Activated CD4-positive, CD25-positive, alpha-beta regulatory T cell treated with anti-CD3 and anti-CD28 coated beads, Interleukin-2, amount 50 U/mL, for 72 hours (primary cell): Measurements from ENCODE around the gene RB1.
"Not testable (repeated sequence)": the region's sequence is repeated elsewhere in the genome, so short reads cannot be mapped to it uniquely, and the experiment has no call there.

Source experiments
- DNase-seq: peaks from one replicate; pipeline ENCODE4 v3.0.0; 2021

The RB1 gene

DNA sequence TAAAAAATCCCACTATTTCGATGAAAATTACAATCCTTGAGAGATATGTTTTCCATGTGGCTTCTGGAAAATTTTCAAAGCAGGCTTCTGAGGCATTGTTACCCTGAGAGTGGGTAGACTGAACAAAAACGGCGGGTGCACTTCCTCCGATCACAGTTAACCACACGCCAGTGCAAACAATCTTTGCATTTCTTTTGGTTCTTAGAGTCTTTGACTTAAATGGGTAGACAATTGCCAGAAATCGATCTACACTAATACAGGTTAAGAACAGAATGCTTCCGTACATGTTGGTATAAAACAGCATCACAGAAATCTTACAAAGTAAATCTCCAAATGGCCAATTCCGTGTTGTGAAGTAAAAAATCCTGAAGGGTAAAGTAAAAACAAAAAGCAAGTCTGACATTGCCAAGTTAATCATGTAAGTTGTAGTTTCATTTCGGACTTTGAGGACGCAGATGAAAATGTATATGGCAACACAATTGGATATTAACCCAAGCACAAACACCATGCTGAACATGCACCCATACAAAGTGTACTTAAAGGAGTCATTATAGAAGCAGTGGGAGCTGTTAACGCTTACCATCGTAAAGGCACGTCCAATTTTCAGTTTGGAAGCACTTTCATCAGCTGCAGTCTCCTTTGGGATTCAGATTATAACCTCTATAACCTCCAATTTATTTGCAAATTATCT is 108.4 kb downstream of the RB1 start:
- DNase-seq, result no peak

DNA sequence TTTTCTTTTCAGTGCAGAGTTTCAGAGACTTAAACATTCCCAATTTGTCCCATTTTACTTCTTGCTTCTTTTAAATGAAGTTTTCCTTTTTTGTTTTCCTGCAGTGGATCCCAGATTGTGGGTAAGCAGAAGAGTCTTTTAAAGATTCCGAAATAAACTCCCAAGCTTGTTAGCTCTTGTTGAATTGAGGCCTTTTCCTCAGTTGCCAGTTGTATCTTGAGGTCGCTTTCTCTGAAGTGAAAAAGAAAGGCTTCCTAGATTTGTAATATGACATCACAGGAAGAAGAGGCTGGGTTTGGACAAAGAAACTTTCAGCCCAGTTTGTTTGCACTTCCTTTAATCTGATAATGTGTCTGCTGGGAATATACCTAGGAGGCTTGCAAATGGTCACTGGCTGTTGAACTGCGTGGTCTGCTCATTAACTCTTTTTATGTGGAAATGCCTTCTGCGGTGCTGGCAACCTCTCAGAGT is 109.4 kb downstream of the RB1 start, which contains the start of gene LPAR6:
TSS of gene LPAR6 (minus strand) at position 233 of the 471 bp plus-strand sequence. CDS start 690 bp downstream, outside the sequence.
- DNase-seq, result no peak

DNA sequence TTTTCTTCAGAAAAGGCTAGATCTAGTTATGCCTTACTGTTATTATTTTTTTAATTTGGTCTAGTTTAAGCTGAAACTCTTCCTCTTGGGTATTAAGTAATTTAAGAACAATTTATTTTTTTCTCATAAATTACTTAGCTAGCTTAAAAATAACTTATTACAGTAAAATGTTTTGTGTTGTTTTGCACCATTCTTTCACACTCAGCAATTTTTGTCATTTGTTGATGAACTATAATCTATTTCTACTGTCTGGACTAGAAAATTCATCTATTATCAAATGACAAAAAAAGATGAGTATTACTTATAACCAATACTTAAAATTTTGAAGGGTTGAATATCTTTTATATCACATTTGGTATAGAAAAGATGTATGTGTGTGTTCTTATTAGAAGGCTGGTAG is 111.0 kb downstream of the RB1 start:
- DNase-seq, result no peak

DNA sequence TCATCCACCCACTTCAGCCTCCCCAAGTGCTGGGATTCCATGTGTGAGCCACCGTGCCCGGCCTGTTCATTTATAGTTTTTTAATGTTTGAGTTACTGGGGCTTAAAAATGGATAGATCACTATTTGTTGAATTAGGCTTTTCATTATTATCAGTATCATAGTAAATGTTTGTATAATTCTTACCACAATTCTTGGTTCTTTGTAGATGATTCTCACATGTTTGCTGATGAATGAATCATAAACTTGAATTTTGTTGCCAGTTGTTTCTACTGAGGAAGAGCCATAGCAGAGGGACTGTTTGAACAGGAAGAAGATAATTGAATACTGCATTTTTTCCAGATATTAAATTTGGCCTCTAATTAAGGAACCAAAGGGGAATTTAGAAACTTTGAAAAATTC is 112.0 kb downstream of the RB1 start:
- no peak for DNase-seq

DNA sequence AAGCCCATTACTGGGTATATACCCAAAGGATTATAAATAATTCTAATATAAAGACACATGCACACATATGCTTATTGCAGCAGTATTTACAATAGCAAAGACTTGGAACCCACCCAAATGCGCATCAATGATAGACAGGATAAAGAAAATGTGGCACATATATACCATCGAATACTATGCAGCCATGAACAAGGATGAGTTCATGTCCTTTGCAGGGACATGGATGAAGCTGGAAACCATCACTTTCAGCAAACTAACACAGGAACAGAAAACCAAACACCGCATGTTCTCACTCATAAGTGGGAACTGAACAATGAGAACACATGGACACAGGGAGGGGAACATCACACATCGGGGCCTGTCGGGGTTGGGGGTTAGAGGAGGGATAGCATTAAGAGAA is 118.5 kb downstream of the RB1 start:
- DNase-seq, result not testable (repeated sequence)

DNA sequence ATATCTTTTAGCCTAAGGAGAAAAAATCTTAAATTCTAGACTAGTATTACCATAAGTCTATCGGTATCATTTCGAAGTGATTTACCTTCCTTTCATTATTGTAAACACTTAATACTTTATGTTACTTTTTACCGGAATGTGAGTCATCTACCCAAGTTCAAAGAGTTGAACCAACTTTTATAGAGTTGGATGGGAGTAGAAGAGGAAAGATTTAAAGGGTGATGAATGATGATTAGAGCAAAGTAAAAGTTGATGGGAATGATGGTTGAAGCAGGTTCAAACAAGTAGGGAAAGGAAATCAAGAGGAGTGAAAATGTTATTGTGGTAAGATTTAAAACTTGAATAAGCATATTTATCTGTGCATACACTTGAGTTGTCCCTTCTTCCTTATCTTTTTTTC is 120.7 kb downstream of the RB1 start:
- no peak for DNase-seq

DNA sequence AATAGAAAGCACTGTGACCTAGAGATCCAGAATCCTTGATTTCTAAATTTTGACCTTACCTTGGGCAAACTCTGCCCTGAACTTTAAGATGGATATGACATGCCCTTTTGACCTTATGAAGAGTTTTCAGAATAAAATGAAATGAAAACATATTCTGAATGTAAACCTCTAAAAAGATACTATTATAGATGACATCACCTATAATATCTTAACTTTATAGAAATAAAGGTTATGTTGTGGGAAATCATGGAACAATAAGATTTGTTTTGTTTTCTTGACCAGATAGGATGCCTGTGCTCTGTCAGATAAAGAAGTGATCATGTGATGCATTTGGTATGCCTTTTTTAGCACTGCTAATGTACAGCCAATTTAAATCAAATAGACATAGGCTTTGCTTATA is 122.5 kb downstream of the RB1 start:
- DNase-seq, result no peak

DNA sequence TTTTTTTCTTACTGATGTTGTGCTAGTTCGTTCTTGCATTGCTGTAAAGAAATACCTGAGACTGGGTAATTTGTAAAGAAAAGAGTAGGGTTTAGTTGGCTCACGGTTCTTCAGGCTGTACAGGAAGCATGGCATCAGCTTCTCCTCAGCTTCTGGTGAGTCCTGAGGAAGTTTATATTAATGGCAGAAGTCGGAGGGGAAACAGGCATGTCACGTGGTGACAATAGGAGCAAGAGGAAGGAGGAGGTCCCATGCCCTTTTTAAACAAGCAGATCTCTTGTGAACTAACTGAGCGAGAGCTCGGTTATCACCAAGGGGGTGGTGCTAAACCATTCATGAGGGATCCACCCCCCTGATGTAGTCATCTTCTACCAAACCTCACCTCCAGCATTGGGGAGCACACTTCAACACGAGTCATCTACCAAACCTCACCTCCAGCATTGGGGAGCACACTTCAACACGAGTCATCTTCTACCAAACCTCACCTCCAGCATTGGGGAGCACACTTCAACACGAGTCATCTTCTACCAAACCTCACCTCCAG is 123.3 kb downstream of the RB1 start:
- not testable (repeated sequence) for DNase-seq

DNA sequence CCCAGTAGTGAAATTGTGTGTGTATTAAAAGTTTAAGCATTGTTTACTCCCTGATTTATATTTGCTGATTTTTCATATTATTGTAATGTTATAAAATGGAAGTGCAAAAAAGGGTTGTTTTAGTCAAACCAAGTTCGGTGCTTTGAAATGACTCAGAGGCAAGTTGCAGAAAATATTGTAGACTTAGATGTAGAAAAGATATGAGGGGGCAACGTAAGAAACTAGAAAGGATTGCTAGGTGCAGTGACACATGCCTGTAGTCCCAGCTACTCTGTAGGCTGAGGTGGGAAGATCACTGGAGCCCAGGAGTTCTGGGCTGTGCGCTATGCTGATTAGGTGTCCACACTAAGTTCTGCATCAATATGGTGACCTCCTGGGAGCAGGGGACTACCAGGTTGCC is 125.5 kb downstream of the RB1 start:
- DNase-seq, result no peak

DNA sequence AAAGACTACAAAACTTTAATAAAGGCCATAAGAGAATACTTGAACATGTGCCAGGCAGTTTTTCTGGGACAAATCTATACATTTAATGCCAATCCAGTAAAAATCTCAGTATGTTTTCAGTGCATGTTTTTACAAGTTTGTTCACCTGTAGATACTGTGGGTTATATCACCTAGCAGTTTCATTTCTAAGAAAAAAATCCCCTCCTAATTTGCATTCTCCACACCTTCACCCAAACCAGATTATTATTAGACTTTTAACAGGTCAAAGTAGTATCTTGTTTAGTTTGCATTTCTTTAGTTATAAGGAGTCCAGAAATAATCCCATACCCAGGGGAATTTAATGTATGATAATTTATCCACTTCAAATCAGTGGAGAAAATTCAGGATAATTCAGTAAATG is 126.3 kb downstream of the RB1 start:
- DNase-seq, result no peak

DNA sequence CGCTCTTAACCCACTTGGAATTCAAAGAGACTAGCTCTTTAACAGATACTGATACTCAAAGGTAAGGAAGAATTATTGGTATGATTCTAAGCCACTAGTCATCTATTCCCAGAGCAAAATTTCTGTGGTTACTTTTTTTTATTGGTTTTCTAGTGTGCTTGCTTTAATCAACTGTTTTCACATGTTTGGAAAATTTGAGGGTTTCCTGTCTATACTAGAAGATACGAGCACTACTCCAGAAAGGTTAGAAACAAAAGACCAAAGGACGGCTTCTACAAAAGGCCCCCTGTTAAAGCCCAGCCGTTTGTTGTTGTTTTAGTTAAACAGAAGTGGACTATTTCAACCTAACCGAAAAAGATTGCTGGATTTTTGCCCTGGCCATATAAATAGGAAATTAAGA is 127.9 kb downstream of the RB1 start:
- DNase-seq, result no peak

DNA sequence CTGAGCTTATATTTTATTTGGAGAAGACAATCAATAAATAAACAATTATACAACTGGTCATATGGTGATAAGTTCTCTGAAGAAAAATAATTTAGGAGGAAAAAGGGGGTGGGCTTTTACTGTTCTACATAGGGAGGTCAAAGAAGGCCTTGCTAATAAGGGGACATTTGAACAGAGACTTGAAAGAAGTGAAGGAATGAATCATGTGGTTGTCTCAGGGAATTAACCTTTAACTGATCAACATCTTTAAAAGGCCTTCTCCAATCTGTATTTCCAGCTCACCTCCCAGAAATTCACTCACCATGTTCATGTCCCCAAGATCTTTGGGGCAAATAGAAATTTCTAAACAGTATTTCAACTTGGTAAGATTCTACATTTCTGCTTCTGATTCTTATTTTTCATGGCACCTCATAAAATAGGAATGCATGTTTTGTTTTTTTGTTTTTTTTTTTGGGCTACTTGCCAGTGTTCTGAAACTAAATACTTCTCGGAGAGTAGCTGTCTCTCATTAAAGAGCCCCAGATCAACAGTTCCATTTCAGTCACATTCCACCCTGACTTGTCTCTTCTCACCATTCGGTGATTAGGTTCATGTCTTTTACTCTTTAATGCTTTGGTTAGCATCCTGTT is 128.6 kb downstream of the RB1 start:
- no peak for DNase-seq

DNA sequence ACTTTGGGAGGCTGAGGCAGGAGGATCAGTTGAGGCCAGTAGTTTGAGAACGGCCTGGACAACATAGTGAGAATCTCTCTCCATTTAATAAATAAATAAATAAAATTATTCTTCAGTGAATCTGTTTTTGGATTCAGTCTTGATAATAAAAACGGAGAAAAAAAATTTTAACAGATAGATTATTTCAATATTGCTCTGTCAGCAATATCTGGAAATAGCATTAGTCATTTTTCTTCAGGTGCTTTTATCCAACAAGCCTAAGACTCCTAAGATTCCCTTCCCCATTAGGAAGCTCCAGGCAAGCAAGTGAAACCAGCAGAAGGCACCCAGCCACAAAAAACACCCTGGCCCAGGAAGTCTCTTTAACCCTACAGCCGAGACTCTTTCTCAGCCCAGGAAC is 130.6 kb downstream of the RB1 start:
- no peak for DNase-seq

DNA sequence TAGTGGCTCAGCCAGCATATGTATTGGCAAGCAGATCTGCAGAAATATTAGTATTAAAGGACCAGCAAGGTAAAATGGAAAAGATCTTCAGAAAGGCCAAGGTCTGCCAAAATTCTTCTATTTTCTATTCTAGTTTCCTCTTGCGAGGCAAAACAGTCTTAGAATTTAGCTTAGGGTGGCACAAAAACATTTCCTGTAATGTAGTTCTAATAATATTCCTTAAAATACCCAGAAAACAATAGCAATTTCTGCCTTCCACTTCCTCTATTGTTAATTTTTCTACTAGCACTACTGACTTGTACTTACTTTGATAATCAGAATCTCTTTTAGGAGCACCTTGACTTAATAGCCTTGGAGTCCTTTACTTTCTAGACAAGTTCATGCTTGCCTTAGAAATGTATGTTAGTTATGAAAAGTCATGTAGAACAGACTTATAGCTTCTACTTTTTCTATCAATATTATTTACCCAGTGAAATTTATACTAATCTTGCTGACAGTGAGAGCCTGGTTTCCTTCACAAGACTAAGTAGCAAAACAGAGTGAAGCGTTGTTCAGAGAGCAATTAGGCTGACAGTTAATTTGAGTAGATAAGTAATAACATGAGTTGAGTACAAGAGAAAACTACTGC is 133.2 kb downstream of the RB1 start:
- DNase-seq, result no peak

DNA sequence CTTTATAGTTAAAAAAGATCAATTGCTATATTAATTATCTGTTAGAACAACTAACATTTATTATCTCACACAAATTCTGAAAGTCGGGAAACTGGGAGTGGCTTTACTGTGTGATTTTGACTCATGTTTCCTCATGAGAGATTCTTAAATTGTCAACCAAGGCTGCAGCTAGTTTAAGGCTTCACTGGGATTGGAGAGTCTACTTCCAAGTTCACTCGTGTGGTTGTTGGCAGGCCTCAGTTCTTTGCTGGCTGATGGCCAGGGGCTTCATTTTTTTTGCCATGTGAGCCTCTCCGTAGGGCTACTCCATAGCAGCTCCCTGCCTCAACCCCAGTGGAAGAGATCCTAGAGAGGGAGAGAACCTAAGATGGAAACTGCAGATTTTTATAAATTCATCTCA is 133.8 kb downstream of the RB1 start:
- DNase-seq, result no peak

DNA sequence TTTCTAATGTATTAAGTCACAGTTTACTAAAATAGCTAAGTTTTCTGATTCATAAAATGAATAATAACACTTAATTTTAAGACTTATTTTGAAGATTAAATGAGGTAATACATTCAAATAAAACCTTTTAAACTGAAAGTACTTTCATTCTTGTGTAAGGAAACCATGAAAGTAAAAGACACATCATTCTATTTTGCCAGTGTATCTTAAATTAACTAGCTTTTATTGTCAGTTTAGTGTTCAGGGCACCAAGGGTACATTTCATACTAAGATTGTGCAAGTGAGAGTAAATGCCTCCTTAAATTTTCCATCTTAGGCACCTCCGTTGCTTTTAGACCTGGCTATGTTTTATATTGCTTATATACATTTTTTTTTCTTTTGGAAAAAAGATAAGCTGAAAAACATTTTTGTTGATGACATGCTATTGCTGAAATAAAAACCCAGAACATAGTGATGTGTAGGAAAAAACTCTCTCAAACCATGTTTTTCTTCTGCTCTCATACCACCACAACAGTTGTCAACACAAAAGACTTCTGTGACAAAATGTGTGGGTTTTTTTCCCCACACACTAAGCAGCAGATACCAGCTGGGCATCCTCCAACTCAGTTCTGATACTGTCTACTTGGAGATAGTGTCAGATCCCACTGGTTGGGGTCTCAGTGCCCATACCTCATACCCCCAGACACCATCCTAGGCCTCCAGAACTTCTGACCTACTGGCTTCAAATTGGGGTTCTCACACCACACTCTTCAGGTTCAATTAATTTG is 140.1 kb downstream of the RB1 start:
- no peak for DNase-seq

DNA sequence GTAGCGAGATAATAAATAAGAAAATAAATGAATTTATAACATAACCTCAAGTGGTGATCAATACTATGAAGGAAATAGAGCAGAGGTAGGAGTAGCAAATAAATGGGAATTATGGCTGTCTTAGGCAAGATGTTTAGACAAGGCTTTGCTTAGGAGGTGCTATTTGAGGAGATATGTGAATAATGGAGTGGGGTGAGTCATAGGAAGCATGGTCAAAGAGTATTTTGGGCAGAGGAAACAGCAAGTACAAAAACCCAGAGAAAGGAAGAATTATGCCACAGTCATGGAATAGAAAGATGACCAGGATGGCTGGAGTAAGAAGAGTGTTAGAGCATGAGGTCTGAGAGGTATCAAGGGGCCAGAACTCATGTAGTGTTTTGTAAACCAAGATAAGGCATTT is 142.9 kb downstream of the RB1 start:
- DNase-seq, result no peak

DNA sequence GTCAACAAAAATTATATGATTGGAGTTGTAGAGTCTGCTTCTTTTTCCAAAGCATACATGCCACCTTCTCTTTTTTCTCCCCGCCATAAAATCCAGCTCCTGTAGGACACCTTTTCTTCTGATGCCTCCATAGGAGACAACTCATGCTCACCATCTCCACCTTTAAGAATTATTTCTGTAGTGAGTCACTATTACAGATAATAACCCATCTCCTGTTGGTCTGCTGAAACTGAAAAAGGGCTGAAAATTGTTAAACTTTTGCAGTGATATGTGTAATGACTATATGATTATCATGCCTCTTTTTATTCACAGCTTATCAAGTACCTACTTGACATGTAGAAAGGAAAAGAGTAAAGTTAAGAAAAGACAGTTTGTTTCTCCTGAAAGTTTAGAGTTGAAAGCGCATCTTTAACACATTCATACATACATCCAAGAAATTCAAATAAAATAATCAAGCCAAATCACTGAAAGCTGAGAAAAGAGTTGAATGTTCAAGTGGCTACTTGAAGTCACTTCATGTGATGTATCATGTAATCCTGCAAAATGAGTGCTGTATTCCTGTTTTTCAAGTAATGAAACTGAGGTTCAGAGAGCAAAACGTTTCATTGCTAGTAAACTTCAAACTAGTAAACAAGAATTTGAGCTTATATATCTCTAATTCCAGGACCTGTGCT is 144.9 kb downstream of the RB1 start:
- no peak for DNase-seq

DNA sequence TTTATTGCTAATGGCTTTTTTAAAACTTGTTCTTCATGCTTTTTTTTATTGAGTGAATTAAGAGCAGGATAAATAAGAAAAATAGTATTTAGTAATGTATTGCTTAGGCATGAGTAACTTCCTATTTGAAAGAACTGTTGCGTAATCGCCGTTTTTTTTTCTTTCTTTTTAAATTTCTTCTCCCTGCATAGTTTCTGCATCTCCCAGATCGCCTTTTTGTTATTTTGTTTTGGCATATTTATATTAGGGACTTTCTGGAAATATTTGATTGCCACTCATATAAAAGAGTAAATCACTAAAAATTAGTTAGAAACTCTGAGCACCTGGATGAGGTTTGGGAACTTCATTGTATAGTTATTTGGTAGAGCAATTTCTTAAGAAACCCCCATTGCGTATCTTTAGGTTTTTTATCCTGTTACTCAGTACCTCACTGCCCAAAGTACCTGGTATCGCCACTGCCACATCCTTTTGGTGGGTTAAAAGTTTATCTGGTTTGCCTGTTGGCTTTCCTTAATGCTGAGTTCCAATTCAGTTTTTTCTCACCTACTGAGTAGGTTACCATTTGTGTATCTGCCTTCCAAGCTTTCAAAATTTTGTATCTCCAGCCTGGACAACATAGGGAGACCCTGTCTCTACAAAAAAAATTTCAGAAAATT is 145.5 kb downstream of the RB1 start:
- DNase-seq, result no peak

DNA sequence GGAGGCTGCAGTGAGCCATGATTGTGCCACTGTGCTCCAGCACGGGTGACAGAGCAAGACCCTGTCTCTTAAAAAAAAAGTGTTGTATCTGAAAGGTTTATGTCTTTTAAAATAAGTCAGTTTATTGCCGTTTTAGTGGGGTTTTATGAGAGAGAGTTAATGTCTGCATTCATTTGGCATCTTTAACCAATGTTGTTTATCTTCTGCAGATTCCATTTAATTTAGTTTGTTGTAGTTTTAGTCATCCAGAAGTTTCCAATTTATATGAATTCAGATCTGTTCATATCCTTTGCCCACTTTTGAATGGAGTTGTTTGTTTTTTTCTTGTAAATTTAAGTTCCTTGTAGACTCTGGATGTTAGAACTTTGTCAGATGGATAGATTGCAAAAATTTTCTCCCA is 146.1 kb downstream of the RB1 start:
- DNase-seq, result no peak

DNA sequence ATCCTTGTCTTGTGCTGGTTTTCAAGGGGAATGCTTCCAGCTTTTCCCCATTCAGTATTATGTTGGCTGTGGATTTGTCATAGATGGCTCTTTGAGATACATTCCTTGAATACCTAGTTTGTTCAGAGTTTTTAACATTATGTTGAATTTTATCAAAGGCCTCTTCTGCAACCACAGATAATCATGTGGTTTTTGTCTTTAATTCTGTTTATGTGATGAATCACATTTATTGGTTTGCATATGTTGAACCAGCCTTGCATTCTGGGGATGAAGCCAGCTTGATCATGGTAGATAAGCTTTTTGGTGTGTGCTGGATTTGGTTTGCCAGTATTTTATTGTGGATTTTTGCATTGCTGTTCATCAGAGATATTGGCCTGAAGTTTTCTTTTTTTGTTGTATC is 147.6 kb downstream of the RB1 start:
- not testable (repeated sequence) for DNase-seq

DNA sequence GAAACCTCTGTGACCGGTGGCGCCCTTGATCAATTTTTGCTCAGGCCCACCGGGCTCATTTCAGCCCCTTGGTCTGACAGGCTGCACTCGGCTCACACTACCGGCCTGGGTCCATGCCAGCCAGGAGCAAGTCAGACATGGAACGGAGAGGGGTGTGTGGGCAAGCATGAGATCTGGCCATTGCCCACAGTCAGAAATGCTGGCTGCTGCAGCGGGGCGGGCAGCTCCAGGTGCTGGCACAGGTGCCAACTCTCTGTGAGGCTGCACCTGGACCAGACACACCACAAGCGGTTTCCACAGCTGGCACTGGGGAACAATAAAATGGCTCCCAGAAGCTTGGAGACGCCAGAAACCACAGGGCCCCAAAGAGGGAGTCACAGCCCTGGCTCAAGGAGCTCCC is 153.0 kb downstream of the RB1 start:
- DNase-seq, result no peak
